ENCODE data around the gene GNG13. TPM values are rescaled to one million over a fixed set of nuclear protein-coding genes. Genes with fewer than 3 reads are reported as not detected.

The GNG13 gene
- total and polyA plus RNA-seq, 2 of the 4 experiments (the other 2 are of a cell fraction), result not detected

- Histone ChIP-seq H3K36me3 (ENCODE audit: control insufficient read depth, insufficient read depth, low read length) (no peaks in the 10 kb centered on the region), H2BK120ac (ENCODE audit: low read depth, low read length) (no peak overlapping the region), H2AFZ (replicated peaks; ENCODE audit: low read length, poor library complexity) (no peak overlapping the region), H2AK5ac (ENCODE audit: low read depth, low read length) (no peak overlapping the region), H3K9ac (ENCODE audit: low read depth, low read length) (no peak overlapping the region), H2BK5ac (ENCODE audit: low read depth, low read length, poor library complexity, severe bottlenecking) (no peak overlapping the region), H3K9me3 (ENCODE audit: control insufficient read depth, insufficient read depth, low read length) (peaks cover 11% of the 10 kb centered on the region), H3K79me1 (ENCODE audit: low read depth in 1 of 2, low read length in 2 of 2) (no peaks in the 10 kb centered on the region), H3K4ac (ENCODE audit: low read depth, low read length) (no peak overlapping the region), H3K23ac (ENCODE audit: low read depth, low read length) (no peak overlapping the region), H2AK9ac (replicated peaks; ENCODE audit: low read depth, low read length, poor library complexity) (no peak overlapping the region), H4K8ac (ENCODE audit: low read depth in 2 of 2, low read length in 2 of 2) (no peak overlapping the region), H3K18ac (ENCODE audit: low read depth, low read length) (no peak overlapping the region), H3K27ac (ENCODE audit: insufficient read depth, low read length) (no peak overlapping the region), H2BK15ac (ENCODE audit: low read depth, low read length) (no peak overlapping the region), H3K9me1 (ENCODE audit: insufficient read depth, low read length) (no peaks in the 10 kb centered on the region), H3K14ac (replicated peaks; ENCODE audit: low read depth, low read length) (no peak overlapping the region), H3K4me3 (ENCODE audit: insufficient read depth, low read depth, low read length) (no peak overlapping the region), H3K4me1 (ENCODE audit: control insufficient read depth, insufficient read depth, low read length) (no peaks in the 10 kb centered on the region), H4K20me1 (ENCODE audit: insufficient read depth, low read length) (no peaks in the 10 kb centered on the region), H4K91ac (ENCODE audit: insufficient read depth, low read depth, low read length) (no peak overlapping the region), H3K56ac (ENCODE audit: extremely low read depth, insufficient read depth, low read length) (no peak overlapping the region), H3K4me2 (ENCODE audit: low read depth, low read length) (no peak overlapping the region), H4K5ac (ENCODE audit: low read depth, low read length) (no peak overlapping the region), H3K27me3 (ENCODE audit: control insufficient read depth, insufficient read depth, low read length) (no peaks in the 10 kb centered on the region; the same call in 1 of the 2 replicates), H2BK20ac (ENCODE audit: low read depth, low read length) (no peak overlapping the region)
- dilution Hi-C loops (cut with HindIII; ENCODE audit: low sequenced_read_pairs, unreplicated experiment), result no loop called here
- CTCF ChIA-PET, result no interaction called here
- WGBS, 2 experiments (ENCODE audit: extremely low coverage in 2 of 2, insufficient read length in 1 of 2), result 80% methylated on average over 16 of the region's 27 CpGs; no CpG with 5 or more reads in 1 of the 2 experiments
- POLR2A ChIA-PET (ENCODE audit: unreplicated experiment), result no interaction called here
- TF ChIP-seq CEBPB (IDR thresholded peaks at IDR 0.05; ENCODE audit: low read depth, low read length) (no peak), MXI1 (IDR thresholded peaks at IDR 0.05; ENCODE audit: borderline replicate concordance, low read depth, low read length) (no peak), MAZ (IDR thresholded peaks at IDR 0.05; ENCODE audit: borderline replicate concordance, low read depth, low read length) (no peak), FOS (IDR thresholded peaks at IDR 0.05; ENCODE audit: low read depth, low read length) (no peak)
- intact Hi-C loops (cut with micrococcal nuclease), result no loop called here
- ATAC-seq (ENCODE audit: low read depth) (no peak), DNase-seq (no peak)
- in situ Hi-C loops (cut with MboI; ENCODE audit: low sequenced_read_pairs), result no loop called here
- BruUV-seq (replicated peaks), result no TSS peak
These were observed 41.0 kb upstream of the GNG13 start for GRCh38 chr16:841455-842060.

Measured in IMR-90 (cell line).